Stimulated activated naive CD8-positive, alpha-beta T cell treated with anti-CD3 and anti-CD28 coated beads, Interleukin-15, amount 100 ng/mL, for 72 hours (primary cell): ENCODE results near the gene CSTA.
"Not testable (repeated sequence)": the region's sequence is repeated elsewhere in the genome, so short reads cannot be mapped to it uniquely, and the experiment has no call there.

ENCODE experiments used
- ATAC-seq: fragments of 150-1000 bp; cut with Tn5 transposase; 2 replicates; pipeline ENCODE4 v1.10.0; 2021; ENCODE audit warnings: mild to moderate bottlenecking, moderate library complexity
- DNase-seq, 2 donors: peaks; one replicate each; pipeline ENCODE4 v3.0.0; 2021 to 2022
- H3K27ac Mint-ChIP-seq, 2 donors: one replicate each; pipeline ENCODE4 v1.8.0; 2022; ENCODE audit warnings: mild to moderate bottlenecking in 2 of 2, mixed read lengths in 2 of 2, moderate library complexity in 2 of 2
- H3K27me3 Mint-ChIP-seq: one replicate; pipeline ENCODE4 v1.8.0; 2022; ENCODE audit warnings: mixed read lengths
- H3K4me1 Mint-ChIP-seq: one replicate; pipeline ENCODE4 v1.8.0; 2022; ENCODE audit warnings: mild to moderate bottlenecking, mixed read lengths
- H3K4me3 Mint-ChIP-seq, 2 donors: one replicate each; pipeline ENCODE4 v1.8.0; 2022; ENCODE audit warnings: mild to moderate bottlenecking in 2 of 2, mixed read lengths in 2 of 2, moderate library complexity in 1 of 2
- H3K9me3 Mint-ChIP-seq, 2 donors: one replicate each; pipeline ENCODE4 v1.8.0; 2022; ENCODE audit warnings: mixed read lengths in 2 of 2

CSTA gene

GRCh38 chr3:122353215-122353614 lies 28.2 kb downstream of the CSTA start:
- H3K9me3 Mint-ChIP-seq, result peaks cover 0 to under 1% of the 10 kb centered on the region in 2 donors
- no peak overlapping the region for H3K27ac Mint-ChIP-seq
- ATAC-seq (no peak), DNase-seq (no peak)
- H3K4me1 Mint-ChIP-seq, result peaks cover under 1% of the 10 kb centered on the region
- H3K4me3 Mint-ChIP-seq, result no peak overlapping the region
- H3K27me3 Mint-ChIP-seq, result peaks cover 2% of the 10 kb centered on the region

GRCh38 chr3:122353893-122354401 lies 28.9 kb downstream of the CSTA start:
- DNase-seq, result no peak
- no peak overlapping the region for H3K4me3 Mint-ChIP-seq
- ATAC-seq, result no peak
- peaks cover 6% of the 10 kb centered on the region for H3K4me1 Mint-ChIP-seq
- H3K27me3 Mint-ChIP-seq, result no peaks in the 10 kb centered on the region
- H3K27ac Mint-ChIP-seq, result no peak overlapping the region
- H3K9me3 Mint-ChIP-seq, result no peaks in the 10 kb centered on the region

- Mint-ChIP-seq H3K4me3 (no peak overlapping the region), H3K4me1 (peaks cover 6% of the 10 kb centered on the region), H3K27ac (no peak overlapping the region), H3K27me3 (no peaks in the 10 kb centered on the region), H3K9me3 (no peaks in the 10 kb centered on the region)
- DNase-seq, result no peak
- no peak for ATAC-seq
Measured at GRCh38 chr3:122355612-122356011, 30.6 kb downstream of the CSTA start.

GRCh38 chr3:122356402-122356801 lies 31.4 kb downstream of the CSTA start:
- DNase-seq, result no peak
- H3K27ac Mint-ChIP-seq, result no peak overlapping the region
- H3K27me3 Mint-ChIP-seq, result no peaks in the 10 kb centered on the region
- H3K4me1 Mint-ChIP-seq, result peaks cover 6% of the 10 kb centered on the region
- no peak for ATAC-seq
- no peak overlapping the region for H3K4me3 Mint-ChIP-seq
- no peaks in the 10 kb centered on the region for H3K9me3 Mint-ChIP-seq

- Mint-ChIP-seq H3K27ac (peak overlapping the region; percentile 64 to 93), H3K27me3 (no peaks in the 10 kb centered on the region), H3K4me1 (peaks cover 6% of the 10 kb centered on the region)
Measured at GRCh38 chr3:122357828-122358702, 33.0 kb downstream of the CSTA start.

GRCh38 chr3:122358703-122359032 lies 33.6 kb downstream of the CSTA start:
- H3K27me3 Mint-ChIP-seq, result no peaks in the 10 kb centered on the region

More at GRCh38 chr3:122357828-122358702, 33.0 kb downstream of the CSTA start:
- no peak for DNase-seq
- no peak overlapping the region for H3K4me3 Mint-ChIP-seq
- no peaks in the 10 kb centered on the region for H3K9me3 Mint-ChIP-seq
- no peak for ATAC-seq

GRCh38 chr3:122362026-122362425 lies 37.0 kb downstream of the CSTA start:
- no peak for ATAC-seq

More at GRCh38 chr3:122358703-122359032, 33.6 kb downstream of the CSTA start:
- Mint-ChIP-seq H3K4me3 (no peak overlapping the region), H3K4me1 (peaks cover 6% of the 10 kb centered on the region), H3K27ac (peak overlapping the region; percentile 64 to 93), H3K9me3 (no peaks in the 10 kb centered on the region)
- ATAC-seq, result peak; percentile 85
- peak; percentile 8 to 51 for DNase-seq

GRCh38 chr3:122364490-122364889 lies 39.4 kb downstream of the CSTA start:
- no peaks in the 10 kb centered on the region for H3K9me3 Mint-ChIP-seq
- H3K27ac Mint-ChIP-seq, result peak overlapping the region; percentile 59 to 92
- peak overlapping the region in 1 of 2 donors; percentile 59 for H3K4me3 Mint-ChIP-seq
- ATAC-seq, result peak; percentile 49
- H3K27me3 Mint-ChIP-seq, result no peaks in the 10 kb centered on the region
- no peak for DNase-seq
- H3K4me1 Mint-ChIP-seq, result peaks cover 25% of the 10 kb centered on the region

More at GRCh38 chr3:122362026-122362425, 37.0 kb downstream of the CSTA start:
- Mint-ChIP-seq H3K27me3 (no peaks in the 10 kb centered on the region), H3K9me3 (no peaks in the 10 kb centered on the region), H3K4me3 (no peak overlapping the region), H3K27ac (no peak overlapping the region), H3K4me1 (peaks cover 31% of the 10 kb centered on the region)
- no peak for DNase-seq

GRCh38 chr3:122365073-122365472 lies 40.0 kb downstream of the CSTA start:
- Mint-ChIP-seq H3K4me3 (peak overlapping the region in 1 of 2 donors; percentile 59), H3K4me1 (peaks cover 25% of the 10 kb centered on the region), H3K27ac (peak overlapping the region; percentile 59 to 92), H3K27me3 (no peaks in the 10 kb centered on the region), H3K9me3 (no peaks in the 10 kb centered on the region)
- DNase-seq (no peak), ATAC-seq (peak; percentile 93)

GRCh38 chr3:122365582-122366378 lies 40.7 kb downstream of the CSTA start:
- not testable (repeated sequence) for H3K9me3 Mint-ChIP-seq, H3K27me3 Mint-ChIP-seq
- ATAC-seq (peak; percentile 91), DNase-seq (peak in 1 of 2 donors; percentile 23)
- peaks cover 25% of the 10 kb centered on the region for H3K4me1 Mint-ChIP-seq
- peak overlapping the region; percentile 38 to 92 for H3K27ac Mint-ChIP-seq
- H3K4me3 Mint-ChIP-seq, result peak overlapping the region in 1 of 2 donors; percentile 32

GRCh38 chr3:122366379-122366749 lies 41.3 kb downstream of the CSTA start:
- H3K4me1 Mint-ChIP-seq, result peaks cover 29% of the 10 kb centered on the region
- H3K27me3 Mint-ChIP-seq, result no peaks in the 10 kb centered on the region
- no peak overlapping the region for H3K4me3 Mint-ChIP-seq
- ATAC-seq, result no peak
- no peaks in the 10 kb centered on the region for H3K9me3 Mint-ChIP-seq
- DNase-seq, result no peak
- no peak overlapping the region for H3K27ac Mint-ChIP-seq

GRCh38 chr3:122374034-122374433 lies 49.0 kb downstream of the CSTA start:
- ATAC-seq (no peak), DNase-seq (no peak)
- Mint-ChIP-seq H3K9me3 (peaks cover 0 to 4% of the 10 kb centered on the region in 2 donors), H3K27me3 (no peaks in the 10 kb centered on the region), H3K4me3 (no peak overlapping the region), H3K27ac (no peak overlapping the region), H3K4me1 (peaks cover 33% of the 10 kb centered on the region)

GRCh38 chr3:122377975-122378374 lies 52.9 kb downstream of the CSTA start:
- Mint-ChIP-seq H3K4me1 (peaks cover 65% of the 10 kb centered on the region), H3K9me3 (peaks cover 0 to 4% of the 10 kb centered on the region in 2 donors), H3K27me3 (no peaks in the 10 kb centered on the region), H3K4me3 (peak overlapping the region; percentile 32 to 41), H3K27ac (peak overlapping the region; percentile 93 to 94)
- ATAC-seq (peak; percentile 76), DNase-seq (peak in 1 of 2 donors; percentile 23)

- Mint-ChIP-seq H3K4me3 (peak within 1 kb of the TSS; percentile 91 to 94), H3K27ac (peak within 1 kb of the TSS; percentile 91 to 95), H3K9me3 (no peaks in the 10 kb centered on the region), H3K27me3 (no peaks in the 10 kb centered on the region), H3K4me1 (peaks cover 72% of the 10 kb centered on the region)
- ATAC-seq (peak; percentile 49), DNase-seq (peak; percentile 76 to 86)
Measured at GRCh38 chr3:122382888-122383666, 58.0 kb downstream of the CSTA start, which contains the start of gene MIX23. Gene MIX23, minus strand, starts transcription at chr3:122383231. Its CDS starts 7 bp downstream, at chr3:122383224.
